ENCODE measurements around the gene ARSA. TPM values are rescaled to one million over a fixed set of nuclear protein-coding genes. Genes with fewer than 3 reads are reported as not detected.
"Not testable (repeated sequence)": the region's sequence is repeated elsewhere in the genome, so short reads cannot be mapped to it uniquely, and the experiment has no call there.

The ARSA gene
- total RNA-seq, 1 experiment from 2014 or later: 11.3 TPM

GRCh38 chr22:50641696-50642607 is 14.0 kb upstream of the ARSA start:
- ChIA-PET POLR2A (ENCODE audit: unreplicated experiment) (no interaction called here), CTCF (no interaction called here)
- H3K4me1 ChIP-seq (ENCODE audit: insufficient read depth, low read length): no peaks in the 10 kb centered on the region
- no peak overlapping the region for H3K27ac ChIP-seq (ENCODE audit: low read length)
- no peak overlapping the region for H3K9ac ChIP-seq (ENCODE audit: low read length)
- no peak for ATAC-seq
- BruUV-seq (replicated peaks): no TSS peak
- H2AFZ ChIP-seq (ENCODE audit: low read length): no peak overlapping the region
- H3K27me3 ChIP-seq (ENCODE audit: low read length): peaks cover 25% of the 10 kb centered on the region
- no peaks in the 10 kb centered on the region for H3K9me2 ChIP-seq (replicated peaks; ENCODE audit: low read length)
- intact Hi-C loops (cut with micrococcal nuclease): no loop called here
- H3K4me2 ChIP-seq (ENCODE audit: low read length): no peak overlapping the region
- H3F3A ChIP-seq (ENCODE audit: low read length, unreplicated experiment): no peaks in the 10 kb centered on the region
- no peaks in the 10 kb centered on the region for H3K9me3 ChIP-seq (ENCODE audit: low read length)
- no peak for DNase-seq
- H3K36me3 ChIP-seq (ENCODE audit: low read depth, low read length): no peaks in the 10 kb centered on the region
- H3K79me2 ChIP-seq (ENCODE audit: low read length): no peaks in the 10 kb centered on the region
- TF ChIP-seq CTCF (conservative IDR thresholded peaks at IDR 0.05; ENCODE audit: low read depth, low read length) (no peak), EZH2phosphoT487 (IDR thresholded peaks at IDR 0.05; ENCODE audit: borderline replicate concordance, low read length) (no peak), EZH2 (IDR thresholded peaks at IDR 0.05; ENCODE audit: low read length, unreplicated experiment) (no peak)
- no peaks in the 10 kb centered on the region for H4K20me1 ChIP-seq (ENCODE audit: low read length)
- no peak overlapping the region for H3K4me3 ChIP-seq (ENCODE audit: low read length)

- H3K4me1 ChIP-seq (ENCODE audit: insufficient read depth, low read length): no peaks in the 10 kb centered on the region
- intact Hi-C loops (cut with micrococcal nuclease): no loop called here
- no peak overlapping the region for H3K9ac ChIP-seq (ENCODE audit: low read length)
- H3K9me3 ChIP-seq (ENCODE audit: low read length): no peaks in the 10 kb centered on the region
- no peaks in the 10 kb centered on the region for H3K9me2 ChIP-seq (replicated peaks; ENCODE audit: low read length)
- no peaks in the 10 kb centered on the region for H4K20me1 ChIP-seq (ENCODE audit: low read length)
- no peaks in the 10 kb centered on the region for H3K36me3 ChIP-seq (ENCODE audit: low read depth, low read length)
- no peak overlapping the region for H3K4me2 ChIP-seq (ENCODE audit: low read length)
- ChIA-PET CTCF (no interaction called here), POLR2A (ENCODE audit: unreplicated experiment) (no interaction called here)
- H2AFZ ChIP-seq (ENCODE audit: low read length): no peak overlapping the region
- H3K27me3 ChIP-seq (ENCODE audit: low read length): peaks cover 25% of the 10 kb centered on the region
- ATAC-seq: no peak
- H3F3A ChIP-seq (ENCODE audit: low read length, unreplicated experiment): no peaks in the 10 kb centered on the region
- no TSS peak for BruUV-seq (replicated peaks)
- no peak overlapping the region for H3K4me3 ChIP-seq (ENCODE audit: low read length)
- TF ChIP-seq EZH2phosphoT487 (IDR thresholded peaks at IDR 0.05; ENCODE audit: borderline replicate concordance, low read length): no peak
- no peak for TF ChIP-seq CTCF (conservative IDR thresholded peaks at IDR 0.05; ENCODE audit: low read depth, low read length)
- no peak for DNase-seq
- H3K79me2 ChIP-seq (ENCODE audit: low read length): no peaks in the 10 kb centered on the region
- no peak overlapping the region for H3K27ac ChIP-seq (ENCODE audit: low read length)
These were observed 13.1 kb upstream of the ARSA start for GRCh38 chr22:50640857-50641647.

- H3K36me3 ChIP-seq (ENCODE audit: low read depth, low read length); H3K9ac ChIP-seq (ENCODE audit: low read length); POLR2A ChIA-PET (ENCODE audit: unreplicated experiment); intact Hi-C loops (cut with micrococcal nuclease); H3K4me2 ChIP-seq (ENCODE audit: low read length); ATAC-seq; DNase-seq; H3K9me3 ChIP-seq (ENCODE audit: low read length); H3K9me2 ChIP-seq (replicated peaks; ENCODE audit: low read length); H4K20me1 ChIP-seq (ENCODE audit: low read length); H3K79me2 ChIP-seq (ENCODE audit: low read length); H3K4me3 ChIP-seq (ENCODE audit: low read length); BruUV-seq (replicated peaks); H3K4me1 ChIP-seq (ENCODE audit: insufficient read depth, low read length); H3F3A ChIP-seq (ENCODE audit: low read length, unreplicated experiment); H2AFZ ChIP-seq (ENCODE audit: low read length); H3K27ac ChIP-seq (ENCODE audit: low read length); CTCF ChIA-PET: not testable (repeated sequence)
- H3K27me3 ChIP-seq (ENCODE audit: low read length): peaks cover 18% of the 10 kb centered on the region
These were observed 12.3 kb upstream of the ARSA start for GRCh38 chr22:50640296-50640695.
